Activated CD4-positive, alpha-beta T cell treated with anti-CD3 and anti-CD28 coated beads, Interleukin-2, amount 50 U/mL, for 24 hours (primary cell): ENCODE results near the gene SMTNL2.
"Not testable (repeated sequence)": the region's sequence is repeated elsewhere in the genome, so short reads cannot be mapped to it uniquely, and the experiment has no call there.

Experiments
- DNase-seq, 2 donors: peaks; one replicate each; pipeline ENCODE4 v3.0.0-alpha.2; 2020; ENCODE audit warnings: low read depth in 1 of 2, low spot score in 1 of 2

The SMTNL2 gene

DNA sequence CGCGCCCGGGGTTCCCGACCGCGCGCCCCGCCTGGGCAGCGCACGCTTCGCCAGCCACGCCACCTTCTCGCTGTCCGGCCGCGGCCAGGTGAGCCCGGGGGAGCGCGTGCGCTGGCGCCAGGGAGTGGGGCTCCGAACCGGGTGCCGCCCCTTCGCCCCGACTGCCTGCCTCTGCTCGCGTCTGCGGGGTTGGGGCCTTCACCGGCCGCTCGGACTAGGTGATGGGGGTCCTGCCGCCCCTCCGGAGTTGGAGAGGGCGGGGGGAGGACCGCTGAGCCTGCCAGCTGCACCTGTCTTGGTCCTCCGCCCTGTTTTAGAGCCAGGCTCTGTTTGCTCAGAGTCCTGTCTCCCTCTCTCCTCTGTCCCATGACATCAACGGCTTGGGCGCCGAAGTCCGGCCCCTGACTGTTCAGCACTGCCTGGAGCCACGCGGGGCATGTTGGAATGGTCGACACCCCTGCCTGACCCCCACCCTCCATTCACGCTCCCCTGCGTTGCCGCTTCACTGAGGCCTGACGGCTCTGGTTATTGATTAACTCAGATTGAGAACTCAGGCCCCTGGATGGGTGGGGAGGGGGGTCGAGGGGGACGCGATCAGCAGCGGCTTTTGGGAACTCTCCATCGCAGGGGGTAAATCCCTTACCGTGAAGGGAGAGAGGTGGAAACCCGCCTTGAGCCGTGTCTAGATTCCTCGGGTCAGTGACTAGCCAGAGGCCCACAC, 748 bp downstream of the SMTNL2 start:
- no peak for DNase-seq

DNA sequence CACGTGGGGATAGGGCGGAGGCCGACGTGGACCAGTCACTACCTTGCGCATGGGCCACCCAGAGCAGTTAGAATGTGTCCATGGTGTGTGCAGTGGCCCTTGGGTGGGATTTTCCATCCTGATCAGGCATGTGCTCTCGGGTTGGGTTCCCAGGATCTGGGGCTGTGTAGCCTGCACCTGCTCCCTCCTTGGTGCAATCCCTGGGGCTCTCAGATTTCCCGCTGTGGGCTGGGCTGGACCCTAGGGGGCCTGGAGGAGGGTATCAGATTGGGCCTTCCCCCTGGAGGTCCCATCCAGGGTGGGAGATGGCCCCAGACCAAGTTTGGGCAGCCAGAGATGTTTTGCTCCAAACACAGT, 1.3 kb downstream of the SMTNL2 start:
- no peak for DNase-seq

GRCh38 chr17:4586043-4586442, 1.7 kb downstream of the SMTNL2 start:
- no peak for DNase-seq

DNA sequence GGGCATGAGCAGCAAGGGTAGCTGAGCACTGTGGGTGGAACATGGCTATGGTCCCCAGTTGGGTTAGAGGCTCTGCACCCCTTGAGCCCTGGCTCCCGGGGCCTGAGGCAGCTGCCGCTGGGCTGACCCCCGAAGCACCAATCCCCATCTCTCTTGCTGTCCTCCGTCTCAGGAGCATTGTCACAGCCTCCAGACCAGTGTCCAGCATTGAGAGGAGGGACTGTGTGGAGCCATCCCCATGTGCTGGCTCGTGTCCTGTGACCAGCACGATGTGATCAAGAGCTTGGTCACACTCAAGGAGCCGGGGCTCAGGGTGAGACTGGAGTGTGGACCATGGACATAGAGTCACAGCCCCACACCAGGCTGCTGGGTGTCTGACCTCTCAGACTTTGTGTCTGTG, 2.9 kb downstream of the SMTNL2 start:
- DNase-seq = no peak

- no peak for DNase-seq
Observed at GRCh38 chr17:4587803-4588202, 3.5 kb downstream of the SMTNL2 start.

DNA sequence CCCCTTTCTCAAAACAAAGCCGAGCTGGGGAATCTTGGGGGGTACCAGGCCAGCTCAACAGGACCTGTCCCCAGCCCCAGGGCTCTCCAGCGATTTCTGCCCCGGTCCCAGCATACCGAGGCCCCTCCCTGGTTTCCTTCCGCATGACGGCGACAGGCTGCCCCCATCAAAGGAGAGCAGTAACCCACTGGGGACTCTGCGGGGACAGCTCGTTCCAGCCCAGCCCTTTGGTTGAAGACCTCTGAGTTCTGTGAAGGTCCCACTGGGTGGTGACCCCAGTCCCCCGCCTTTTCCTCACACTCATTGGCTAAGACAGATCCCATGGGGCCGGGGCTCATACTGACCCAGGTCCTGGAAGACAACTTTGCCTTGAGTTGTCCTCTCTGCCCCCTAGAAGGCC, 4.1 kb downstream of the SMTNL2 start:
- no peak for DNase-seq

DNA sequence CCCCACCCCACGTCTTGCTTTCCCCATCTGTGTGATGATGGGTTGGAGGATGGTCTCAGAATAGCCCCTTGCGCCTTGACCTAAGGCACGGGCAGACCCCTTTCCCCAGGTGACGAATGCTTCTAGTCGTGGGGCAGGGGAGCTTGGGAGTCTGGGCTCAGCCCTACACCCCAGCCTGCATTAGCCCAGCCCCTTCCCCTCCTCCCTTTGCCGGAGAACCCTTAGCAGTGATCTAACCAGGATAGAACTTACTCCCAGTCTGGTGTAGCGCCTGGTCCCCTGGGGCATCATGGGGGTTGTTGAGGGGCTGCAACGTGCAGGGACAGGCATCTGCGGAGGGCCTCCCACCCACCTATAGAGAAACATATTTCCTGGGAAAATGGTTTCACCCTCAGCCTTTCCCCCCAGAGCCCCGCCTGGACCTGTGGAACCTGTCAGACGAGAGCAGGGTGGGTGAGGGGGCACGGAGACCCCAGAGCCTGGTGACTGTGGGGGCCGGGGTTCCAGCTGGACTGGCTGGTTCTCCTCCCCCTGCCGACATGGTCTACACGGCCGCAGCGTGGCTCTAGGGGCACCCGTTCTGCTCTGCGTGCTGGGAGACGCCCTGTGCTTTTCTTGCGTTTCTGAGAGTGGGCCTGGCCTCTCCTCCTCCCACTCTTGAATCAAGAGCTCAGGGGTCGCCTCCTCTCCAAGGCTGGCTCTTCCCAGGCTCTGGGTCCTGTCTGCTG, 4.7 kb downstream of the SMTNL2 start:
- DNase-seq = no peak

GRCh38 chr17:4590042-4590441, 5.7 kb downstream of the SMTNL2 start:
- DNase-seq = not testable (repeated sequence)

DNA sequence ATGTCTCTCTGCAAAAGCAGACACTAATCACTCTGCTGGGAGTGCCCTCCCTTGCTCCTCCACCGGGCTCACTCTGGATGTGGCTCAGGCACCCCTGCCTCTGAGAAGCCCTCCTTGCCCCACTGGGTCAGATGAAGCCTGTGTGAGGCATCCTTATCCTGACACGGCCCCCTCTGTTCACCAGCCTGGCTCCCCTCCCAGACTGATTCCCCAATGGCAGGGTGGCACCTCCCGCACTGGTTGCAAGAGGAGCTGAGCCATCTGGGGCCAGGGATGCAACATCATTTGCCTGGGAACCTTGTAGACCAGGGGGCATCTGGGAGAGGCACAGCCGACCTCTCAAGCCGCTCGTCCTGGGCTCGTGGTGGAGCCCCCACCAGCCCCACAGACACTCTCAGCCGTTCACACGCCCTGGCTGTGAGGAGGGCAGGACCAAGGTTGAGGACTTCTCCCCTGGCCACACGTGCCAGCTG, 6.7 kb downstream of the SMTNL2 start:
- no peak for DNase-seq

- no peak for DNase-seq
Observed at GRCh38 chr17:4591529-4591928, 7.2 kb downstream of the SMTNL2 start.

DNA sequence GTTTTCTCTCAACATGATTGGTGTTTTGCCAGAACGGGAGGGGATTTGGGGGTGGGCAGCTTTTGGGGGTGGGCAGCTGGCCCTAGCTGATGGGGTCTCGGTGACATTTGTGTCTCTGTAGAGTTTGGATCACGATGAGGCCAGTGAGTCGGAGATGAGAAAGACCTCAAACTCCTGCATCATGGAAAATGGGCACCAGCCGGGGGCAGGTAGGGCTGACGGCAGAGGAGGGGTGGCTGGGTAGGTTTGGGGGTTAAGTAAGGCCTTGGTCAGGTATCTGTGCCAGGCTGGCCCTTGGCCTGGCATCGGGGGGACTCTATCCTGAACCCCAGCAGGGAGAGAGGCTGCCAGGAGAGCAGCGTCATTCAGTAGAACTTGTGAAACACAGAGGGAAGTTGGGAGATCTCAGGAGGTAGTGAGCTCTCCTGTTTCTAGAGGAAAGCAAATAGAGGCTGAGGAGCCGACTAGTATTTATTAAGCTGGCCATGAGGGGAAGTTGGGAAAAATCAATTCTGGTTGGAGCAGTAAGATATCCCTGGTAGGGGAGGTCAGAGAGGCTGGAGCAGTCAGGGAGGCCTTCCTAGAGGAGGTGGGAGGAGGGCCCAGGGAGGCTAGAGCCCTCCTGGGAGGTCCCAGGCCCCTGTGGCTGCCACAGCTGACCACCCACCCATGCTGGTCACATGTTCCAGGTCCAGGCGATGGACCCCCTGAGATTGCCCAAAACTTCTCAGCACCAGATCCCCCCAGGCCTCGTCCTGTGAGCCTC, 8.1 kb downstream of the SMTNL2 start:
- DNase-seq = no peak

- no peak for DNase-seq
Observed at GRCh38 chr17:4593021-4593421, 8.7 kb downstream of the SMTNL2 start.

DNA sequence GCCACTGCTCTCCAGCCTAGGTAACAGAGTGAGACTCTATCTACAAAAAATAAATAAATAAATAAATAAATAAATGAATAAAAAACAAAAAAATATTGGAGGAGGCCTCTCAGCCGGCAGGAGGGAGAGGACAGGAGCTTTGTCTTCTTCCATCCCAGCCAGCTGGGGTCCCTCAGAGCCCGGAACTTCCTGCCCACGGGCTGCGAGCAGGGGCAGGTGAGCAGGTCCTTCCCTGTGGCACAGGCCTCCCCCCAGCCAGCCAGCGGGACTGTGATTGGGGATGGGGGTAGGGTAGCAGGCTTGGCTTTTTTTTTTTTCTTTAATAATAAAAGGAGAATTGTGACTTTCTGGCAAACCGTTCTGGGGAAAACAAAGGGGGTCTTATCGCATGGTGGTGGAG, 10.1 kb downstream of the SMTNL2 start:
- no peak for DNase-seq

DNA sequence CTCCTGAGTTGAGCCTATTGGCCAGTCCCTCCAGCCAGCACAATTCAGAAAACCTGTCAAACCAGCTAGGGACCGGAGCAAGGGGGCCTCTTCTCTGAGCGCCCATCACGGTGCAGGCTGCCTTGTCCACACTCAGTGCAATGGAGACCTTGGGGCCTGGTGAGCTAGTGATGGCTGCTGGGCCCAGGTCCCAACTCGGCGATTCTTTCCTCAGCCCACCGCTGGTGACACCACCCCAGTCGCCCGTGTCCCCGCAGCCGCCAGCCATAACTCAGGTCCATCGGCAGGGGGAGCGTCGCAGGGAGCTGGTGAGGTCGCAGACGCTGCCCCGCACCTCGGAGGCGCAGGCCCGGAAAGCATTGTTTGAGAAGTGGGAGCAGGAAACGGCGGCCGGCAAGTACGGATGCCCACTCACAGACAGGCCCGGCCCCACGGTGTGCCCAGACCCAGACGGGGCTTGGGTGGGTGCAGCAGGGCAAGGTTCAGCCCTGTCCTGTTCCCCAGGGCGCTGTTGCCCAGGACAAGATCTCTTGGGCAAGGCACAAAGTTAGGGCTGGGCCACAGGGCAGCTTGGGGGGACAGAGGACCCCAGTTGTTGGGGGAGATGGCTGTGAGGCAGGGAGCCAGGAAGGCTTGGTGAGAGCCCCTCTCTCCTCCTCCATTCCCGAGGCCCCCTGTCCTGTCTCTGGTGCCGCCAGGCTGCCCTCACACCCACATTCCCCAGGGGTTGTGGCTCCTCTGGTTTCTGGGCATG, 10.8 kb downstream of the SMTNL2 start:
- no peak for DNase-seq

- not testable (repeated sequence) for DNase-seq
Observed at GRCh38 chr17:4595685-4596342, 11.5 kb downstream of the SMTNL2 start.

GRCh38 chr17:4596636-4597380, 12.5 kb downstream of the SMTNL2 start:
- no peak for DNase-seq

GRCh38 chr17:4597975-4598374, 13.6 kb downstream of the SMTNL2 start:
- no peak for DNase-seq

GRCh38 chr17:4598776-4599504, 14.6 kb downstream of the SMTNL2 start:
- DNase-seq = no peak

GRCh38 chr17:4599505-4600281, 15.4 kb downstream of the SMTNL2 start:
- DNase-seq = no peak
